HUES48 (cell line): ENCODE data around the gene SLC35E4.
A peak's percentile ranks its signal among the peaks of the same experiment; 100 is the strongest.

ENCODE experiments used
- H3K27ac ChIP-seq: one replicate; pipeline ENCODE4 v1.7.0; 2013; ENCODE audit warnings: low read depth, low read length, inconsistent platforms
- H3K27me3 ChIP-seq: 2 replicates; pipeline ENCODE4 v1.6.1; 2013; ENCODE audit warnings: mild to moderate bottlenecking, low read length; ENCODE audit not compliant: control insufficient read depth, insufficient read depth
- H3K36me3 ChIP-seq: 2 replicates; pipeline ENCODE4 v1.6.1; 2013; ENCODE audit warnings: low read length; ENCODE audit not compliant: control insufficient read depth, insufficient read depth
- H3K4me1 ChIP-seq: 2 replicates; pipeline ENCODE4 v1.6.1; 2013; ENCODE audit warnings: mild to moderate bottlenecking, low read length; ENCODE audit not compliant: control insufficient read depth, insufficient read depth
- H3K4me3 ChIP-seq: 2 replicates; pipeline ENCODE4 v1.5.1; 2013; ENCODE audit warnings: mild to moderate bottlenecking, low read depth, low read length
- H3K9ac ChIP-seq: 2 replicates; pipeline ENCODE4 v1.6.1; 2013; ENCODE audit warnings: mild to moderate bottlenecking, low read depth, low read length, moderate library complexity
- H3K9me3 ChIP-seq: 2 replicates; pipeline ENCODE4 v1.6.1; 2013; ENCODE audit warnings: low read length; ENCODE audit not compliant: control insufficient read depth, insufficient read depth

The SLC35E4 gene

GRCh38 chr22:30602049-30602448 is 33.5 kb upstream of the SLC35E4 start:
- H3K4me3 ChIP-seq: no peak overlapping the region
- no peaks in the 10 kb centered on the region for H3K27me3 ChIP-seq
- peaks cover 8% of the 10 kb centered on the region for H3K4me1 ChIP-seq
- H3K9me3 ChIP-seq: no peaks in the 10 kb centered on the region
- no peak overlapping the region for H3K9ac ChIP-seq
- H3K27ac ChIP-seq: no peak overlapping the region
- H3K36me3 ChIP-seq: no peaks in the 10 kb centered on the region

- H3K9ac ChIP-seq: no peak overlapping the region
- no peaks in the 10 kb centered on the region for H3K36me3 ChIP-seq
- no peak overlapping the region for H3K4me3 ChIP-seq
- no peaks in the 10 kb centered on the region for H3K27me3 ChIP-seq
- H3K9me3 ChIP-seq: no peaks in the 10 kb centered on the region
- no peak overlapping the region for H3K27ac ChIP-seq
- peaks cover 13% of the 10 kb centered on the region for H3K4me1 ChIP-seq
Observed at GRCh38 chr22:30603801-30604200, 31.8 kb upstream of the SLC35E4 start.

GRCh38 chr22:30604723-30605122 is 30.9 kb upstream of the SLC35E4 start:
- no peaks in the 10 kb centered on the region for H3K27me3 ChIP-seq
- no peaks in the 10 kb centered on the region for H3K9me3 ChIP-seq
- H3K4me3 ChIP-seq: no peak overlapping the region
- H3K4me1 ChIP-seq: peaks cover 16% of the 10 kb centered on the region
- no peaks in the 10 kb centered on the region for H3K36me3 ChIP-seq
- H3K27ac ChIP-seq: no peak overlapping the region
- H3K9ac ChIP-seq: no peak overlapping the region

GRCh38 chr22:30605449-30606110 is 30.0 kb upstream of the SLC35E4 start:
- no peaks in the 10 kb centered on the region for H3K36me3 ChIP-seq
- no peaks in the 10 kb centered on the region for H3K9me3 ChIP-seq
- peak overlapping the region; percentile 92 for H3K27ac ChIP-seq
- H3K9ac ChIP-seq: 0 out of 2 replicates have a peak overlapping the region, but pooled peaks have one; percentile 16
- peak overlapping the region; percentile 38; the same call in 1 of the 2 replicates for H3K4me3 ChIP-seq
- no peaks in the 10 kb centered on the region for H3K27me3 ChIP-seq
- H3K4me1 ChIP-seq: peaks cover 16% of the 10 kb centered on the region

GRCh38 chr22:30606455-30607299 is 28.9 kb upstream of the SLC35E4 start, which contains the start of gene TCN2:
TSS of gene TCN2 (plus strand) at chr22:30607174. CDS start at chr22:30607332, 158 bp downstream.
- H3K27me3 ChIP-seq: no peaks in the 10 kb centered on the region
- peaks cover 16% of the 10 kb centered on the region for H3K4me1 ChIP-seq
- H3K9me3 ChIP-seq: no peaks in the 10 kb centered on the region
- peaks cover 7% of the 10 kb centered on the region for H3K36me3 ChIP-seq
- H3K4me3 ChIP-seq: peak within 1 kb of the TSS; percentile 62
- H3K27ac ChIP-seq: peak within 1 kb of the TSS; percentile 92
- H3K9ac ChIP-seq: peak within 1 kb of the TSS; percentile 63; the same call in 1 of the 2 replicates

- peak overlapping the region; percentile 62 for H3K4me3 ChIP-seq
- peaks cover 16% of the 10 kb centered on the region for H3K4me1 ChIP-seq
- no peaks in the 10 kb centered on the region for H3K9me3 ChIP-seq
- peaks cover 7% of the 10 kb centered on the region for H3K36me3 ChIP-seq
- H3K27me3 ChIP-seq: no peaks in the 10 kb centered on the region
- H3K27ac ChIP-seq: peak overlapping the region; percentile 92
- H3K9ac ChIP-seq: peak overlapping the region; percentile 19; the same call in 1 of the 2 replicates
Observed at GRCh38 chr22:30607300-30607930, 28.2 kb upstream of the SLC35E4 start.

GRCh38 chr22:30607939-30608338 is 27.6 kb upstream of the SLC35E4 start:
- H3K9ac ChIP-seq: no peak overlapping the region
- peaks cover 16% of the 10 kb centered on the region for H3K4me1 ChIP-seq
- H3K36me3 ChIP-seq: peaks cover 7% of the 10 kb centered on the region
- H3K9me3 ChIP-seq: no peaks in the 10 kb centered on the region
- no peak overlapping the region for H3K27ac ChIP-seq
- no peak overlapping the region; the same call in 1 of the 2 replicates for H3K4me3 ChIP-seq
- no peaks in the 10 kb centered on the region for H3K27me3 ChIP-seq

- Histone ChIP-seq H3K4me3 (no peak overlapping the region), H3K27ac (peak overlapping the region; percentile 57)
Observed at GRCh38 chr22:30609260-30610185, 26.1 kb upstream of the SLC35E4 start.

GRCh38 chr22:30610299-30610698 is 25.3 kb upstream of the SLC35E4 start:
- no peaks in the 10 kb centered on the region for H3K9me3 ChIP-seq
- H3K4me1 ChIP-seq: peaks cover 14% of the 10 kb centered on the region
- H3K36me3 ChIP-seq: peaks cover 15% of the 10 kb centered on the region
- no peaks in the 10 kb centered on the region for H3K27me3 ChIP-seq
- no peak overlapping the region for H3K4me3 ChIP-seq
- H3K27ac ChIP-seq: no peak overlapping the region
- H3K9ac ChIP-seq: no peak overlapping the region

More at GRCh38 chr22:30609260-30610185, 26.1 kb upstream of the SLC35E4 start:
- peaks cover 15% of the 10 kb centered on the region for H3K36me3 ChIP-seq
- H3K27me3 ChIP-seq: no peaks in the 10 kb centered on the region
- no peaks in the 10 kb centered on the region for H3K9me3 ChIP-seq
- peaks cover 16% of the 10 kb centered on the region for H3K4me1 ChIP-seq
- H3K9ac ChIP-seq: no peak overlapping the region

- Histone ChIP-seq H3K36me3 (peaks cover 21% of the 10 kb centered on the region), H3K9me3 (no peaks in the 10 kb centered on the region), H3K4me1 (peaks cover 8% of the 10 kb centered on the region), H3K4me3 (no peak overlapping the region), H3K9ac (no peak overlapping the region), H3K27ac (no peak overlapping the region), H3K27me3 (no peaks in the 10 kb centered on the region)
Observed at GRCh38 chr22:30611197-30611596, 24.4 kb upstream of the SLC35E4 start.
